K562 (cell line): Measurements from ENCODE around the gene CAPN14. TPM values are rescaled to one million over a fixed set of nuclear protein-coding genes. Genes with fewer than 3 reads are reported as not detected.

ENCODE experiments used
- ATAC-seq: fragments of 200-7000 bp; cut with Tn5 transposase; 3 replicates; pipeline ENCODE4 v1.9.1; 2020; ENCODE audit warnings: moderate library complexity
- BruUV-seq: library from RNA; stranded (reverse); fragments of 400-500 nt; replicated peaks from 2 replicates; lab custom pipeline; 2021; lab: Mats Ljungman, UMichigan
- CTCF ChIA-PET: fragments of 300-600 bp; formaldehyde crosslinking; extraction: SDS; loops from one replicate; lab custom pipeline; 2021; ENCODE audit warnings: low intra/inter-chr PET ratio; lab: Yijun Ruan, JAX
- POLR2A ChIA-PET: fragments of 300-600, 350-650 bp; sonication (Branson Sonifier 250); formaldehyde crosslinking; extraction: SDS; loops from one replicate; lab custom pipeline; 2021; ENCODE audit warnings: antibody characterized with exemption, inconsistent platforms; lab: Yijun Ruan, JAX
- DNase-seq, 4 experiments: peaks; one replicate each; pipeline versions ENCODE4 v3.0.0 to v3.0.0-alpha.2; 2011 to 2018; ENCODE audit warnings: low spot score in 3 of 4, mixed read lengths in 3 of 4; ENCODE audit errors: extremely low read depth in 1 of 4
- FAIRE-seq: peaks from 2 replicates; lab custom pipeline; 2011; peaks lifted over from hg19 to GRCh38; lab: Jason Lieb, UNC
- H2AFZ ChIP-seq: 2 replicates; pipeline ENCODE4 v1.6.0; 2011; ENCODE audit warnings: low read depth, low read length, control low read depth, inconsistent platforms
- H3K27ac ChIP-seq: fragments of 200-600 bp; 3 replicates; pipeline ENCODE4 v1.8.0; 2011; ENCODE audit warnings: low read depth, mild to moderate bottlenecking, control low read depth, inconsistent platforms, low read length, moderate library complexity, mixed read lengths; ENCODE audit errors: extremely low read depth
- H3K27me3 ChIP-seq, 2 experiments: fragments of 300-600 bp in 1 of 2; 2 replicates in 1 of 2; 3 replicates in 1 of 2; pipeline versions ENCODE4 v1.6.0 to v1.8.0; 2011; ENCODE audit warnings: inconsistent platforms in 2 of 2, low read length in 2 of 2, mild to moderate bottlenecking in 1 of 2, mixed read lengths in 1 of 2, moderate library complexity in 1 of 2; ENCODE audit not compliant: control insufficient read depth in 2 of 2, insufficient read depth in 2 of 2
- H3K36me3 ChIP-seq: fragments of 300-600 bp; 3 replicates; pipeline ENCODE4 v1.8.0; 2011; ENCODE audit warnings: mild to moderate bottlenecking, low read length, inconsistent platforms; ENCODE audit not compliant: control insufficient read depth, insufficient read depth
- H3K4me1 ChIP-seq, 2 experiments: fragments of 200-600 bp in 1 of 2; replicated peaks in 1 of 2; 2 replicates in 1 of 2; 3 replicates in 1 of 2; pipeline versions ENCODE4 v1.5.1 to v1.8.0; 2011; ENCODE audit warnings: inconsistent platforms in 2 of 2, low read length in 2 of 2, mild to moderate bottlenecking in 1 of 2, mixed read lengths in 1 of 2, moderate library complexity in 1 of 2; ENCODE audit not compliant: control insufficient read depth in 2 of 2, insufficient read depth in 2 of 2
- H3K4me2 ChIP-seq: 2 replicates; pipeline ENCODE4 v1.6.1; 2011; ENCODE audit warnings: low read length, control low read depth, inconsistent platforms, mixed read lengths; ENCODE audit not compliant: insufficient read depth
- H3K4me3 ChIP-seq: fragments of 200-600 bp; sonication (generic), shearing (Covaris generic); 2 replicates; pipeline ENCODE4 v1.5.1; 2016; ENCODE audit warnings: control low read depth, inconsistent platforms
- H3K79me2 ChIP-seq: fragments of 200-600 bp; 3 replicates; pipeline ENCODE4 v1.8.0; 2011; ENCODE audit warnings: low read length, inconsistent platforms; ENCODE audit not compliant: control insufficient read depth, insufficient read depth
- H3K9ac ChIP-seq, 2 experiments: 2 replicates each; pipeline versions ENCODE4 v1.6.0 to v1.6.1; 2011; ENCODE audit warnings: low read depth in 2 of 2, low read length in 2 of 2, control low read depth in 1 of 2, inconsistent platforms in 1 of 2, mild to moderate bottlenecking in 1 of 2, mixed read lengths in 1 of 2; ENCODE audit not compliant: insufficient read depth in 1 of 2
- H3K9me1 ChIP-seq: one replicate; pipeline ENCODE4 v1.6.0; 2011; ENCODE audit warnings: inconsistent platforms, mild to moderate bottlenecking, low read length, moderate library complexity; ENCODE audit not compliant: control insufficient read depth, insufficient read depth
- H3K9me3 ChIP-seq: replicated peaks from 2 replicates; pipeline ENCODE4 v1.5.1; 2011; ENCODE audit warnings: low read depth, low read length, inconsistent platforms; ENCODE audit not compliant: control insufficient read depth, insufficient read depth
- H4K20me1 ChIP-seq: replicated peaks from 2 replicates; pipeline ENCODE4 v1.6.1; 2011; ENCODE audit warnings: low read length, inconsistent platforms, mixed read lengths; ENCODE audit not compliant: control insufficient read depth, insufficient read depth
- KLF6 ChIP-seq: fragments of 250-450 bp; sonication (Bioruptor Pico); IDR thresholded peaks from 2 replicates; pipeline ENCODE4 v1.4.0; 2020; ENCODE audit warnings: mild to moderate bottlenecking, moderate library complexity, borderline replicate concordance
- RBM25 ChIP-seq: fragments of 200-400 bp; formaldehyde crosslinking; IDR thresholded peaks from 2 replicates; pipeline ENCODE4 v1.6.1; 2018; ENCODE audit warnings: low read length, low read depth, moderate library complexity; ENCODE audit not compliant: severe bottlenecking
- ZNF146 ChIP-seq: IDR thresholded peaks from one replicate; pipeline ENCODE4 v1.6.1; 2018; ENCODE audit warnings: missing compliant biosample characterization; ENCODE audit not compliant: unreplicated experiment
- ZNF217 ChIP-seq: sonication (generic); formaldehyde crosslinking; IDR thresholded peaks from 2 replicates; pipeline ENCODE4 v1.8.0; 2022; ENCODE audit warnings: mild to moderate bottlenecking, missing genetic modification reagents
- ZNF3 ChIP-seq: fragments of 250-450 bp; sonication (Bioruptor Pico); IDR thresholded peaks from 2 replicates; pipeline ENCODE4 v1.5.0; 2021; ENCODE audit warnings: mild to moderate bottlenecking, moderate library complexity
- WGBS: fragments of 100-300 bp; shearing (Covaris generic); methylation state at CpG from one replicate; pipeline ENCODE4 v1.1.6; 2016; ENCODE audit warnings: low coverage, mixed read lengths; ENCODE audit not compliant: insufficient coverage; ENCODE audit errors: missing lambda C conversion rate; 5-methylcytosine and 5-hydroxymethylcytosine counted together
- in situ Hi-C: fragments of 300-500 bp; cut with MboI; formaldehyde crosslinking; loops from 4 replicates; pipeline ENCODE4 v1.15.0; 2018; ENCODE audit warnings: inconsistent platforms, mixed read lengths
- intact Hi-C: fragments of 100-400 bp; cut with micrococcal nuclease; formaldehyde crosslinking; loops from 2 replicates; pipeline ENCODE4 v1.14.2; 2022
- polyA plus RNA-seq, 8 experiments: library from polyadenylated mRNA; depleted of rRNA in 4 of 8; stranded (reverse) in 5 of 8; unstranded in 3 of 8; fragments of >200 nt; fragmentation: Nextera tagmentation in 2 of 8; fragmentation: Illumina TruSeq in 1 of 8; extraction: Ambion mirVana in 2 of 8; extraction: Trizol in 1 of 8; gene quantifications; 2 replicates each; pipeline versions ENCODE4 v1.2.1 to v1.2.3, GENCODE V29; 2011 to 2014; ENCODE audit warnings: inconsistent platforms in 1 of 8, missing spikeins in 1 of 8
- total RNA-seq, 7 experiments: library from RNA; depleted of rRNA in 6 of 7; stranded (reverse); fragments of >200 nt in 6 of 7; fragmentation: Illumina TruSeq in 2 of 7; extraction: Trizol in 2 of 7; gene quantifications; 2 replicates each; pipeline versions ENCODE4 v1.2.1 to v1.2.3, GENCODE V29; 2011 to 2021; ENCODE audit warnings: low replicate concordance in 1 of 7

CAPN14 gene
- total and polyA plus RNA-seq, 9 of the 15 experiments (the other 6 are each of a cell fraction or from before 2014, with no cell fraction given): not detected

DNA sequence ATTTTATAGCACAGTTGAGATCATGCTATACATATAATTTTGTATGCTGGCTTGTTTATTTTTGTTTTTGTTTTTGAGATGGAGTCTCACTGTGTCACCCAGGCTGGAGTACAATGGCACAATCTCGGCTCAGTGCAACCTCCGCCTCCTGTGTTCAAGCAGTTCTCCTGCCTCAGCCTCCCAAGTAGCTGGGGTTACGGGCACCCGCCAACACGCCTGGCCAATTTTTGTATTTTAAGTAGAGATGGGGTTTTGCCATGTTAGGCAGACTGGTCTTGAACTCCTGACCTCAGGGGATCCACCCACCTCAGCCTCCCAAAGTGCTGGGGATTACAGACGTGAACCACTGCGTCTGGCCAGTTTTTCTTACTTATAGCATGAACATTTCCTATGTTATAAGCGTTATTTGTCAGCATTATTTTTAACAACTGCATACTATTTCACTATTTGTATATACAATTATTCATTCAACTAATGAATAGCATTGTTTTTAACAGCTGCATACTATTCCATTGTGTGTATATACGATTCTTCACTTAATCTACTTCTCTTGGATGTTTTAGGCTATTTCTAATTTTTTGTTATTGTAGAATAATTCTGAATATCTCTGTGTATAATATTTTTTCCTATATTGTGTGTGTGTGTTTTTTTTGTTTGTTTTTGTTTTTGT, 20.2 kb upstream of the CAPN14 start:
- no peaks in the 10 kb centered on the region for H3K9me1 ChIP-seq
- H3K4me3 ChIP-seq: no peak overlapping the region
- no peak overlapping the region for H2AFZ ChIP-seq
- H3K27ac ChIP-seq: no peak overlapping the region
- intact Hi-C loops: loop anchor here (10.0 kb wide), 1 partner anchor 97 kb away; no protein-coding TSS in a partner anchor
- no peak overlapping the region for H3K9ac ChIP-seq
- DNase-seq (no peak), FAIRE-seq (no peak), ATAC-seq (no peak)
- 4% methylated on average over 9 of the region's 9 CpGs for WGBS
- TF ChIP-seq ZNF217 (CRISPR knock-in tag) (no peak), ZNF3 (peak; percentile 74), ZNF146 (peak; percentile 27), RBM25 (peak; percentile 25), KLF6 (CRISPR knock-in tag) (no peak)
- in situ Hi-C loops: no loop called here
- POLR2A ChIA-PET: no interaction called here
- no peaks in the 10 kb centered on the region for H3K36me3 ChIP-seq
- H3K79me2 ChIP-seq: no peaks in the 10 kb centered on the region
- H3K9me3 ChIP-seq: no peaks in the 10 kb centered on the region
- peaks cover 0 to 11% of the 10 kb centered on the region in 2 experiments; a peak in 3 of 5 replicates for H3K4me1 ChIP-seq
- H3K4me2 ChIP-seq: no peak overlapping the region
- H3K27me3 ChIP-seq: peaks cover 3 to 53% of the 10 kb centered on the region in 2 experiments; a peak in 3 of 5 replicates
- no TSS peak for BruUV-seq
- CTCF ChIA-PET: no interaction called here
- no peaks in the 10 kb centered on the region for H4K20me1 ChIP-seq
